SJCRH30 (cell line): Measurements from ENCODE around the gene POU2F1. TPM values are rescaled to one million over a fixed set of nuclear protein-coding genes. Genes with fewer than 3 reads are reported as not detected.
"Not testable (repeated sequence)": the region's sequence is repeated elsewhere in the genome, so short reads cannot be mapped to it uniquely, and the experiment has no call there.

Experiments
- DNase-seq, 2 experiments: peaks; one replicate each; pipeline ENCODE4 v3.0.0-alpha.2; 2015 to 2020
- H3K27ac ChIP-seq: fragments of 250-450 bp; sonication (Bioruptor Pico); 2 replicates; pipeline ENCODE4 v1.5.1; 2020; ENCODE audit warnings: mild to moderate bottlenecking, moderate library complexity
- H3K27me3 ChIP-seq: fragments of 250-450 bp; sonication (Bioruptor Pico); 2 replicates; pipeline ENCODE4 v1.5.1; 2020; ENCODE audit warnings: mild to moderate bottlenecking, moderate library complexity
- H3K36me3 ChIP-seq: fragments of 250-450 bp; sonication (Bioruptor Pico); 2 replicates; pipeline ENCODE4 v1.5.1; 2020; ENCODE audit warnings: mild to moderate bottlenecking, moderate library complexity
- H3K4me1 ChIP-seq: fragments of 250-450 bp; sonication (Bioruptor Pico); 2 replicates; pipeline ENCODE4 v1.5.1; 2020; ENCODE audit warnings: mild to moderate bottlenecking, moderate library complexity
- H3K4me3 ChIP-seq: fragments of 250-450 bp; sonication (Bioruptor Pico); 2 replicates; pipeline ENCODE4 v1.5.1; 2020; ENCODE audit warnings: mild to moderate bottlenecking, moderate library complexity
- H3K9me3 ChIP-seq: fragments of 250-450 bp; sonication (Bioruptor Pico); replicated peaks from 2 replicates; pipeline ENCODE4 v1.5.1; 2020; ENCODE audit warnings: mild to moderate bottlenecking, moderate library complexity
- total RNA-seq: library from RNA; depleted of rRNA; stranded (reverse); fragments of >200 nt; shearing (Covaris generic); gene quantifications from 2 replicates; pipeline ENCODE4 v1.2.3, GENCODE V29; 2014

Gene POU2F1
- total RNA-seq, 1 experiment from 2014 or later, result 16.8 TPM

DNA sequence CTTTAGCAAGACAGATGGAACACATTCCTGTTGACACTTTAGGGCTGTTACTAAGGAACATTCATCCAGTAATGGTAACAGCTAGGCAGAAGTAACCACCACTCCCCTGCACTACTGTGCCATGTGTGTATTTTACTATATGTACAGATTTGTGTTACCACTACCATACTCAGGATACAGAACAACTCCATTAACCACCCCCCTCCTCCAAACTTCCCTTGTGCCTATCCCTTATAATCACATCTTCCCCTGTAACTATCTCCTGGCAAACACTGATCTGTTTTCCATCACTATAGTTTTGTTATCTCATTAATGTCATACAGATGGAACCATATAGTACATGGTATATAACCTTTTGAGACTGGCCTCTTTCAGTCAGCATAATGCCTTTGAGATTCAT is 3.9 kb upstream of the POU2F1 start:
- H3K4me1 ChIP-seq, result no peaks in the 10 kb centered on the region
- H3K27ac ChIP-seq, result no peak overlapping the region
- no peaks in the 10 kb centered on the region for H3K27me3 ChIP-seq
- no peak overlapping the region for H3K4me3 ChIP-seq
- no peaks in the 10 kb centered on the region for H3K36me3 ChIP-seq
- DNase-seq, result no peak
- no peaks in the 10 kb centered on the region for H3K9me3 ChIP-seq

DNA sequence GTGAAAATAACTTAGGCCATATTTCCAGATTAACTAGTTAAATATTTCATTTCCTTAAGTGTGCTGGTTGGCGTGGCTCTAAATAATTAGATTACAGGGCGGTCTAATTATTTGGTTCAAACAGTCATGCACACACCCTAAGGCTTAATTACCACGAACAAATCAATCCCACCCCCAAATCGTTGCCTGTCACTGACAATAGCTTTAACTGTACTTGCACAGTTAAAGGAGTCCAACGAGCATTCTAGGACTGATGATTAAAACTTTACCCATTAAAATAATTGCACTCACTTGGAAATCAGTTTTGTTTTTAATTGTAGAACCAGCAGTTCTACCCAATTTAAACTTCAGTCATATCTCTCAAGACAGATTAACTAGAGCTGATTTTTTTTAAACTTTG is 1.5 kb upstream of the POU2F1 start:
- peaks cover 15% of the 10 kb centered on the region; the same call in 1 of the 2 replicates for H3K4me1 ChIP-seq
- no peaks in the 10 kb centered on the region for H3K27me3 ChIP-seq
- H3K9me3 ChIP-seq, result no peaks in the 10 kb centered on the region
- DNase-seq, result peak in 1 of 2 experiments; percentile 6
- H3K4me3 ChIP-seq, result peak overlapping the region; percentile 90
- peak overlapping the region; percentile 91 for H3K27ac ChIP-seq
- H3K36me3 ChIP-seq, result no peaks in the 10 kb centered on the region

DNA sequence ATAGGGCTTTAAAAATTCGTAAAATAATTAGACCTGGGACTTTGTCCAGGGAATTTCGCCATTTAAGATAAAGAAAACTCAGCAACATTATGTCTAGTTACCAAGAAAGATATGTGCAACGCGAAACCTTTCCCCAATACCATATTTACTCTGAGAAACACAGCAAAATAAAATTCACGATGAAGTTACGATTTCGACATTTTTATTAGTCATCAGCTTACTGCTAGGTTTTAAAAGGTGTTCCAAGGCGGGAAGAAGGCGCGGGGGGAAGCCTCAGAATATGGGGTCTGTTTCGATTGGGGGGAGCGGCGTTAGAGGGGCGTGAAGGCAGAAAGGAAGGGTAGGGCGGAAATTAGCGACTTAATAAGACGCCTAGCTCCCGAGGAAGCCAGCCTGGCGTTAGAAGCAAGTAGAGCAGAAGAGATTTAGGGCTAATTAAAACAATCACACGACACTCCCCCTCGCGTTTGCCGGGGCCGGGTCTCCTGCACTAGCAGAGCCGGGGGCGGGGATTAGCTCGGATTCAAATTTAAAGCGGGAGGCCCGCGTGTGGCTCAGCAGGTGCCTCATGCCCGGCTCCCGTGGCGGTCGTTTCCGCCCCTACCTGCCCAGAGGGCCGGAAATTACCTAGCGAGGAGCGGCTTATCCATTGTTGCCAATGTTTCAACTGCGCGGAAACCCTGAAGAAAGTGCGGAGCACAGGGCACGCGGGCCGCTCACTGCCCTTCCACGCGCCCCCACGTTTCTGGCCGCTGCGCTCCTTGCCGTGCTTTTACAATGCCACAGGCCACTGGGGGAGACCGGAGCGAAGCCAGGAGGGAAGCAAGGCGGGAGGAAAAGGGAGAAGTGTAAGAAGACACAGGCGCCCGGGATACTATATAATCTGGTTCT is 795 bp upstream of the POU2F1 start:
- Histone ChIP-seq H3K4me3 (peak overlapping the region; percentile 90), H3K27me3 (no peaks in the 10 kb centered on the region), H3K9me3 (no peaks in the 10 kb centered on the region), H3K36me3 (no peaks in the 10 kb centered on the region), H3K27ac (peak overlapping the region; percentile 91), H3K4me1 (peaks cover 16% of the 10 kb centered on the region; the same call in 1 of the 2 replicates)
- peak; percentile 77 to 80 for DNase-seq

DNA sequence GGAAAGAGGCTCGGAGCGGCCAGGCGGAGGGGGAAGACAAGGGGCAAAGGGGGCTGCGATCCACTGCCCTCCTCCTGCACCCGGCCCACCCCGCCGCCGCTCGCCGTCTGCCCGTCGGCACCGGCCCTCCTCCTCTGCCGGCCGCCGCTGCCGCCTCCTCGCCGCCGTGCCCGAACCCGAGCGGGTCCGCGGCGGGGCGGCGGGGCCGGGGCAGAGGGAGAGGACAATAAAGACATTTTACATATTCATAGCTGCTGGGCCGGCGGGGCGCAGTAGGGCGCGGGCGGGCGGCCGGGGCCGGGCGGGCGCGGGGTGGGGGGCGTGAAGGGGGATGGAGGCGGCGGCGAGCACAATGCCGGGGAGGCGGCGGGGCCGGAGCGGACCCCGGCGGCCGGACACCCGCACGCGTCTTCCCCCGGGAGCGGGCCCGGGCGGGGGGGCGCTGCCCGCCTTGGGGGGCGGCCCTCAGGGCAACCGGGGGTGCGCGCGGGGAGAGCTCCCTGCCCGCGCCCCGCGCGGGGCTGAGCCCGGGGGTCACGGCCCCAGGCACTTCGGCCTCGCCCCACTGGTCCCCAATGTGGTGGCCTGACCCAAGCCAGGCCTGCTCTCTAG is 546 bp downstream of the POU2F1 start:
- Histone ChIP-seq H3K36me3 (no peaks in the 10 kb centered on the region), H3K27me3 (no peaks in the 10 kb centered on the region), H3K27ac (peak overlapping the region; percentile 72), H3K4me3 (peak overlapping the region; percentile 90), H3K9me3 (no peaks in the 10 kb centered on the region), H3K4me1 (peaks cover 16% of the 10 kb centered on the region; the same call in 1 of the 2 replicates)
- peak in 1 of 2 experiments; percentile 29 for DNase-seq

DNA sequence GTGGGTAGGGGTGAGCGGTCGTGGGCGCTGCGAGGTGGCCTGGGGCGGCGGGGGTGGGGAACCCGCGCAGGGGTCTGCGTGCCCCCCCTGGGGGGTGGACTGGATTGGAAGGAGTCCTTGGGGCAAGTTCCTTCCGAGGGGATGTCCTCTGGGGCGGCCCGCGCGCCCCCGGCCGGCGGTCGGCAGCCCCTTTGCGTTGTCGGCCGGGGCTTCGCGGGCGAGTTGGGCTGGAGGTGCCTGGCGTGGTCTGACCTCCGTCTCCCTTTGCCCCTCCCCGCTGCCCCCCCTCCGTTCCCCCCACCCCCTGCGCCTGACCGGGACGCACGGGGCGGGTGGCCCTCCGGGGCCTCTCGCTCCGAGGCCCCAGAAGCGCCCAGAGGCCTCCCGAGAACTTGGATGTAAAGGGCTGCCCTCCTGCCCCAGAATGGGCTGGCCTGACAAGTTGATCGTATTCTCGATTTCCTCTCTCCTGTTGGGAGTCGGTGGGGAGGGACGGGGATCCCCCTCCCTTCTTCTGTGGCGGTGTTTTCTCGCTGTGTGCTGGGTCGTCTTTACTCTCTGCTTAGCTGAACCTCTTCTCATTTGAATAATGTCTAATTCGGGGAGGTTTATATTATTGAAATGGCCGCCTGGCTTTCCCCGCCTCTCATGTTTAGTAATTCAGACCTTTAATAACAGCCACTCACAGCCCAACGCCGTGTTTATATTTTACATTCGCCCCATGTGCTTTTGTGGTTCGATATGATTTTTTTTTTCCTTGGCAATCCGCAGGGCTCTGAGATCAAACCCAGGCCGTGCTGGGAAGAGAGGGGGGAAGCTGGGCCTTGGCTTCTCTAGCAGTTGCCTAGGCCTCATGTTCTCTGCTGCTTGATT is 1.3 kb downstream of the POU2F1 start:
- DNase-seq, result peak; percentile 48 to 65
- Histone ChIP-seq H3K9me3 (no peaks in the 10 kb centered on the region), H3K27ac (peak overlapping the region; percentile 54), H3K27me3 (no peaks in the 10 kb centered on the region), H3K36me3 (no peaks in the 10 kb centered on the region), H3K4me1 (peaks cover 16% of the 10 kb centered on the region; the same call in 1 of the 2 replicates), H3K4me3 (peak overlapping the region; percentile 90)

DNA sequence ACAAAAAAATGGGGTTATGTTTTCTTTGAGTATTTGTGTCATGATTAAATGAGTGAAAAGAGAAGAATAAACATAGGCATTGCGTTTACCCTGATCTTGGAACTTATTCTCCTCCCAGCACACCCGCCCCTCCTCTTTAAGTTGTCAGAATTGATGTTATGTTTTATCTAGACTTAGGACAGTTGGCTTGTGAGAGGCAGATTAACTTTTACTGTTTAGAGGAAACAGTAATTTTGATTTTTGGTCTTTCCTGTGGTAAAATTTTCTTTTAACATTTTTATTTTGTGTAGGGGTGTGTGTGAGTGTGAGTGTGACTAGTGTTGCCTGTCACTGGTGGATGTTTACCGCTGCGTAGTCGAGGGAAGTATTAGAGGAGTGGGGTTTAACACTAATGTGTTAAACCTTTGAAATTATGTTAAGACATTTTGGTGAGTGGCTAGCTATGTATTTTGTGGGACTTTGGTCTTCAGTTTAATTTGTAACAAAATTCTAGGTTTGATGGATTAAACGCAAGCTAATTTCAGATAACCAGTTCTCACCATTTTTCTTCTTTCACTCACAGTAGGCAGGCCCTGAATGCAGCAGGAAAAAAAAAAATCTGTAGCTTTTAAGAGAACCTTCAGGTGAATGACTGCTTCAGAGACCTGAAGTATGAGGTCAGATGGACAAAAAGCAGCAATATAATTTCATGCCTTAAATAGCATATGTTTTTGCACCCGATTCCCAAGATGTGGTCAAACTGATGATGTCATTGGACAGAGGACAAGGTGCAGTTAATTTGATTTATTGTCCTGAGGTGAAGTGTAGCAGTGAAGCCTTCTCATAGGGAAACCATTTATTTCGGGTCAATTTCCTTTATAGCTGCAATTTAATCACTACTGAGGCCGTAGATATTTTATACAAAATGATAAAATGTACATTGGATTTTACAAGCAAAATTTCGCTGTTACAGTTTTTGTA is 2.7 kb downstream of the POU2F1 start:
- Histone ChIP-seq H3K27ac (no peak overlapping the region), H3K4me3 (peak overlapping the region; percentile 90; the same call in 1 of the 2 replicates), H3K4me1 (peaks cover 16% of the 10 kb centered on the region; the same call in 1 of the 2 replicates), H3K27me3 (no peaks in the 10 kb centered on the region), H3K9me3 (no peaks in the 10 kb centered on the region), H3K36me3 (no peaks in the 10 kb centered on the region)
- DNase-seq, result peak in 1 of 2 experiments; percentile 13

DNA sequence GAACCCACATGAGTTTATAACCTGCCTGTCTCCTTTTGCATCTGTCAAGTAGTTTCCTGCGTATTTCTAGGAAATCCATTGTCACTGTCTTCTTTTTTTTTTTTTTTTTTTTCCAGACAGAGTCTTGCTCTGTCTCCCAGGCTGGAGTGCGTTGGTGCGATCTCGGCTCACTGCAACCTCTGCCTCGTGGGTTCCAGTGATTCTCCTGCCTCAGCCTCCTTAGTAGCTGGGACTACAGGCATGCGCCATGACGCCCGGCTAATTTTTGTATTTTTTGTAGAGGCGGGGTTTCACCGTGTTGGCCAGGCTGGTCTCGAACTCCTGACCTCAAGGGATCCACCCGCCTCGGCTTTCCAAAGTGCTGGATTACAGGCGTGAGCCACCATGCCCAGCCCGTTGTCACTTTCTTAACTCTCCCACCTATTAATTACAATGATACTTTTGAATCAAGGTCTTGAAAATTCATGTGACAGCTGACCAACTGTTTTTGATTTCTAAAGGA is 4.1 kb downstream of the POU2F1 start:
- not testable (repeated sequence) for H3K27me3 ChIP-seq, H3K4me3 ChIP-seq, H3K27ac ChIP-seq, DNase-seq, H3K9me3 ChIP-seq, H3K36me3 ChIP-seq
- peaks cover 16% of the 10 kb centered on the region; the same call in 1 of the 2 replicates for H3K4me1 ChIP-seq

DNA sequence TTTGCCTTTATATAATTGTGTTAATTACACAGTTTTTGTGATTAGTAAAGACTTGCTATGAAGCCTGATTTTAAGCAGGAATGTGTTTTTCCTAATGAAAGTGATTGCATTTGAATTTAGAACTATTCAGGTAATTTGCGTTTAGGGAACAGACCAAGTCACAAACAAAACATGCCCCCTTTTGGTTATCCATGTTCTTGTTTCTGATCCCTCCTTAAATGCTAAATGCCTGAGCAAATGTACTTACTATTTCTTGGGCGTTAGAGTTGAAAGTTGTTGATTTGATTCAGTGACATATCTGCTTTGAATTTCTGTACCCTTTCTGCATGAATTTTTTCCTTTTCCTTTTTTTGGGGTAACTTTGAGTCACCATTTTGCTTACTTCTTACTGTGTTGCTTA is 5.2 kb downstream of the POU2F1 start:
- H3K4me1 ChIP-seq, result peaks cover 16% of the 10 kb centered on the region; the same call in 1 of the 2 replicates

DNA sequence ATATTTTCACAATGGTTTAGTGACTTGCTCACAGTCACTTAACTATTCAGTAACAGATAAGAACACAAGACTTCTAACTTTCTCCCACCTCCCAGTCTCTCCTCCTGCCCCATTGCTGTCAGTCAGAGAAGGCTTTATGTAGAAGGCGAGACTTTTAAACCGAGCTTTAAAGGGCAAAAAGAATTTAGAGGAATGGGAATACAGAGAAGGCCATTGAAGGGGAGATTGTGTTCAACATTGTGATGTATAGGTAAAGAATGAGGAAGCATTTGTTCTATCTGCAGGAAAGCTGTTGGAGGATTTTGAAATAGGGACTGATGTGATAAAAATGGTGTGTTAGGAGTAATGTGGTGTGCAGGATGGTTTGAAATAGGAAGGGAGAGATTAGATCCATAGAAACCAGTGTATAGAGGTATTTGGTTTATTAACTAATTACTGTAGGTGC is 7.3 kb downstream of the POU2F1 start:
- no peak for DNase-seq
- H3K4me3 ChIP-seq, result no peak overlapping the region
- H3K36me3 ChIP-seq, result no peaks in the 10 kb centered on the region
- no peaks in the 10 kb centered on the region for H3K27me3 ChIP-seq
- H3K4me1 ChIP-seq, result peaks cover 13% of the 10 kb centered on the region; the same call in 1 of the 2 replicates
- no peaks in the 10 kb centered on the region for H3K9me3 ChIP-seq
- no peak overlapping the region for H3K27ac ChIP-seq

More for the DNA sequence above, 5.2 kb downstream of the POU2F1 start:
- Histone ChIP-seq H3K27me3 (no peaks in the 10 kb centered on the region), H3K4me3 (no peak overlapping the region), H3K36me3 (no peaks in the 10 kb centered on the region), H3K27ac (no peak overlapping the region), H3K9me3 (no peaks in the 10 kb centered on the region)
- no peak for DNase-seq

DNA sequence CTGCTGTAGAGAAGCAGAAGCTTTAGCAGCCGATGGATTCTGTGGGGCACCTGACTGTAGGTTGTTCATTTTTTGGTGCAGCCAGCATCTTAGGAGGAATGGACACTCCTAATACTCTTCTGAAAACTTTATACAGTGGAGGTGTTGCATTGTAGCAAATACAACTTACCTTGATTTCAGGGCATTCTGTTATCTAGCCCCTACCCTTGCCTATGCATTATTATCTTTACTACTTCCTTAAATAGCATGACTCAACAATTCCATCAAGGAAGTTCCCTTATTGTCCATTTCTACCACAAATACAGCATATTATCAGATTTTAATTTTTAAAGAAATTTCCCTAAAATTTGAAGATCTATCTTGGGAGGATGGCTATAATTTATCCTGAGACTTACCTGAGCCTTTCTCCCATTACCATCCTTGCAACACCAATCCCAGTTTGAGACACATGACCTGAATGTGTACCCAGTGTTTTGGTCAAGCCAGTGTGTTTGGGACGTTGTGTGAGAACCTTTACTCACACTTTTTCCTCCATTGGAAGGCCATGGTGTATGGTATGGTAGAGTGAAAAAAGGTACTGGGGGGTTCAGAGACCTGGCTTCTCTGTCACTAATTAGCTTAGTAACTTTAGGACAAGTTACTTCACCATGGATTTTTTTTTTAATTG is 9.2 kb downstream of the POU2F1 start:
- Histone ChIP-seq H3K36me3 (no peaks in the 10 kb centered on the region; the same call in 1 of the 2 replicates), H3K9me3 (no peaks in the 10 kb centered on the region), H3K4me1 (no peaks in the 10 kb centered on the region), H3K27me3 (no peaks in the 10 kb centered on the region), H3K4me3 (no peak overlapping the region), H3K27ac (no peak overlapping the region)
- DNase-seq, result no peak

DNA sequence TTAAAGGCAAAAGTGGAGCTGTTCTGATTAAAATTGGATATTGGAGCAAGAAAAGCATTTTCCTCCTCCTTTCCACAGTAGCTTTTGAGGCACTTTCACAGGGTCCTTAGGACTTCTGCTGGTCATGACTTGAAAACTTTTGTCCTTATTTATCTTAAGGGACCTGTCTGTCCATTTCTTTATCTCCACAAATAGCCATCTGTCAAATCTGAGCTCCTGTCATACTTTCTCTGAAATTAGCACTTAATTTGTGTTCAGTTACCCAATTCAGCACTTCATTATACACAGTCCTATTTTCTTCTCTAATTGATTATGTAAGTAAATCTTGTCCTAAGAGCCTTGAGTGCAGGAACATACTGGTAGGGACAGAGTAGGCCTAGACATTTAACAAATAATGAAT is 9.8 kb downstream of the POU2F1 start:
- Histone ChIP-seq H3K9me3 (no peaks in the 10 kb centered on the region), H3K36me3 (no peaks in the 10 kb centered on the region; the same call in 1 of the 2 replicates), H3K4me1 (no peaks in the 10 kb centered on the region), H3K27me3 (no peaks in the 10 kb centered on the region), H3K27ac (no peak overlapping the region), H3K4me3 (no peak overlapping the region)
- DNase-seq, result no peak

DNA sequence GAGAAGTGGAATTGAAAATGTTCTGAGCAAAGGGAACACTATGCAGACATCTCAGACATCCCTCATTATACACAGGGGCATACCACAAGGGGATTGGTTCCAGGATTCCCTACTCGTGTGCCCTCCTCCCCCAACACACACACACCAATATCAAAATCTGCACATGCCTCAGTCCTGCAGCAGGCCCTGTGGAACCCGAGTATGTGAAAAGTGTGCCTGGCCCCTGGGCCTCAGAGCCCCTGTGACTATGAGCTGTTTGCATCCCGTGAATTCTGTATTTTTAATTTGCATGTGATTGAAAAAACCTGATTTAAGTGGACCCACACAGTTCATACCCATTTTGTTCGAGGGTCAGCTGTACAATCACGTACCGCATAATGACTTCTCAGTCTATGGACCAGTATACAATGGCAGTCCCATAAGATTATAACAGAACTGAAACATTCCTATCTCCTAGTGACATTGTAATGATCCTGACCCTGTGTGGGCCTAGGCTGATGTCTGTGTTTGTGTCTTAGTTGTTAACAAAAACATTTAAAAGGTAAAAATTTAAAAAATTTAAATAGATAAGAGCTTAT is 11.3 kb downstream of the POU2F1 start:
- no peak for DNase-seq
- Histone ChIP-seq H3K27me3 (no peaks in the 10 kb centered on the region), H3K4me3 (no peak overlapping the region), H3K27ac (no peak overlapping the region), H3K4me1 (no peaks in the 10 kb centered on the region), H3K36me3 (no peaks in the 10 kb centered on the region; the same call in 1 of the 2 replicates), H3K9me3 (no peaks in the 10 kb centered on the region)

DNA sequence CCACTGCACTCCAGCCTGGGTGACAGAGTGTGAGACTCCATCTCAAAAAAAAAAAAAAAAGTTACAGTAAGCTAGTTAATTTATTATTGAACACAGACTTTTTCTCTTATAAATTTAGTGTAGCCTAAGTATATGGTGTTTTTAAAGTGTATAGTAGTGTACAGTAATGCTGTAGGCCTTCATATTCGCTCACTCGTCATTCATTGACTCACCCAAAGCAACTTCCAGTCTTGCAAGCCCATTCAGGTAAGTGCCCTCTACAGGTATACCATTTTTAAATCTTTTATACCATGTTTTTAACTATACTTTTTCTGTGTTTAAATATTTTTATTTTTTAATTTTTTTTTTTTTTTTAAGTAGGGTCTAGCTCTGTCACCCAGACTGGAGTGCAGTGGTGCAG is 12.1 kb downstream of the POU2F1 start:
- Histone ChIP-seq H3K9me3 (no peaks in the 10 kb centered on the region), H3K4me3 (no peak overlapping the region), H3K36me3 (no peaks in the 10 kb centered on the region; the same call in 1 of the 2 replicates), H3K27me3 (no peaks in the 10 kb centered on the region), H3K4me1 (no peaks in the 10 kb centered on the region), H3K27ac (no peak overlapping the region)
- no peak for DNase-seq
